Testis (tissue), 5 donors: Measurements from ENCODE around the gene TMEM229B. TPM values are rescaled to one million over a fixed set of nuclear protein-coding genes. Genes with fewer than 3 reads are reported as not detected.

ENCODE experiments used
- DNase-seq: peaks from one replicate; pipeline ENCODE4 v3.0.0-alpha.2; 2019
- H3K27ac ChIP-seq, 2 donors: fragments of 200-600 bp; sonication (generic); one replicate each; pipeline ENCODE4 v1.5.1; 2019
- H3K27me3 ChIP-seq: fragments of 200-600 bp; sonication (generic); one replicate; pipeline ENCODE4 v1.5.1; 2019
- H3K36me3 ChIP-seq: fragments of 200-600 bp; sonication (generic); one replicate; pipeline ENCODE4 v1.5.1; 2017; ENCODE audit warnings: low read depth; ENCODE audit errors: missing control alignments
- H3K4me1 ChIP-seq: fragments of 200-600 bp; sonication (generic); one replicate; pipeline ENCODE4 v1.5.1; 2019
- H3K4me3 ChIP-seq, 2 donors: fragments of 200-600 bp; sonication (generic); one replicate each; pipeline ENCODE4 v1.5.1; 2017 to 2019
- H3K9me3 ChIP-seq: fragments of 200-600 bp; sonication (generic); one replicate; pipeline ENCODE4 v1.5.1; 2017
- POLR2A ChIP-seq: fragments of 450-650 bp; IDR thresholded peaks from one replicate; pipeline ENCODE4 v1.6.1; 2017; ENCODE audit warnings: antibody characterized with exemption, mild to moderate bottlenecking, moderate library complexity
- WGBS, 2 donors: methylation state at CpG; one replicate each; pipeline ENCODE4 v1.1.5; 2018; 5-methylcytosine and 5-hydroxymethylcytosine counted together
- intact Hi-C: fragments of 100-400 bp; cut with DNase I; formaldehyde crosslinking; loops from one replicate; pipeline ENCODE4 v1.15.1; 2023; ENCODE audit warnings: low total_unique reads
- long read RNA-seq, 2 donors: transcript quantifications; one replicate each; lab custom pipeline, GENCODE V29; 2026
- polyA plus RNA-seq: library from polyadenylated mRNA; stranded (reverse); fragments of 350-450 nt; fragmentation: Illumina TruSeq; extraction: RNeasy Lipid Tissue Mini Kit (QIAGEN cat#74804); gene quantifications from one replicate; pipeline ENCODE4 v1.2.3, GENCODE V29; 2014; ENCODE audit warnings: low read depth, low replicate concordance; ENCODE audit not compliant: insufficient read depth
- total RNA-seq, 2 donors: library from RNA; depleted of rRNA; stranded (reverse); fragments of >200 nt; gene quantifications; one replicate each; pipeline ENCODE4 v1.2.3, GENCODE V29; 2016
- TF ChIP-seq, protein P1 (sequence below), 3 experiments: fragments of 450-650 bp in 2 of 3; fragments of 200-600 bp in 1 of 3; sonication (generic) in 1 of 3; IDR thresholded peaks; one replicate each; pipeline ENCODE4 v1.5.1; 2016 to 2019; ENCODE audit warnings: antibody characterized with exemption in 3 of 3, mild to moderate bottlenecking in 2 of 3, moderate library complexity in 1 of 3

The TMEM229B gene
- 10 to 100 TPM; 59.6 to 77.4 TPM for total RNA-seq
- polyA plus RNA-seq: 12.6 TPM
- long read RNA-seq, donor 1, full-length matches to known transcripts: 2 of 2 reads
- long read RNA-seq, donor 1, partial matches to known transcripts: 0 of 2 reads
- long read RNA-seq, donor 1, other reads (novel, unspliced or antisense): 0 of 2 reads
- long read RNA-seq, donor 2, full-length matches to known transcripts: 1 of 1 reads
- long read RNA-seq, donor 2, partial matches to known transcripts: 0 of 1 reads
- long read RNA-seq, donor 2, other reads (novel, unspliced or antisense): 0 of 1 reads

GRCh38 chr14:67487937-67488893 lies at the start of gene TMEM229B:
Gene TMEM229B, minus strand, starts transcription at chr14:67488721. Its CDS starts 14,798 bp downstream, at chr14:67473923.
- WGBS, 2 donors: 79 to 80% methylated on average over 12 to 13 of the region's 13 CpGs
- DNase-seq: no peak
- no peak for TF ChIP-seq POLR2A
- TF ChIP-seq, protein P1, sequence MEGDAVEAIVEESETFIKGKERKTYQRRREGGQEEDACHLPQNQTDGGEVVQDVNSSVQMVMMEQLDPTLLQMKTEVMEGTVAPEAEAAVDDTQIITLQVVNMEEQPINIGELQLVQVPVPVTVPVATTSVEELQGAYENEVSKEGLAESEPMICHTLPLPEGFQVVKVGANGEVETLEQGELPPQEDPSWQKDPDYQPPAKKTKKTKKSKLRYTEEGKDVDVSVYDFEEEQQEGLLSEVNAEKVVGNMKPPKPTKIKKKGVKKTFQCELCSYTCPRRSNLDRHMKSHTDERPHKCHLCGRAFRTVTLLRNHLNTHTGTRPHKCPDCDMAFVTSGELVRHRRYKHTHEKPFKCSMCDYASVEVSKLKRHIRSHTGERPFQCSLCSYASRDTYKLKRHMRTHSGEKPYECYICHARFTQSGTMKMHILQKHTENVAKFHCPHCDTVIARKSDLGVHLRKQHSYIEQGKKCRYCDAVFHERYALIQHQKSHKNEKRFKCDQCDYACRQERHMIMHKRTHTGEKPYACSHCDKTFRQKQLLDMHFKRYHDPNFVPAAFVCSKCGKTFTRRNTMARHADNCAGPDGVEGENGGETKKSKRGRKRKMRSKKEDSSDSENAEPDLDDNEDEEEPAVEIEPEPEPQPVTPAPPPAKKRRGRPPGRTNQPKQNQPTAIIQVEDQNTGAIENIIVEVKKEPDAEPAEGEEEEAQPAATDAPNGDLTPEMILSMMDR (IDR thresholded peaks at IDR 0.05): no peak

DNA sequence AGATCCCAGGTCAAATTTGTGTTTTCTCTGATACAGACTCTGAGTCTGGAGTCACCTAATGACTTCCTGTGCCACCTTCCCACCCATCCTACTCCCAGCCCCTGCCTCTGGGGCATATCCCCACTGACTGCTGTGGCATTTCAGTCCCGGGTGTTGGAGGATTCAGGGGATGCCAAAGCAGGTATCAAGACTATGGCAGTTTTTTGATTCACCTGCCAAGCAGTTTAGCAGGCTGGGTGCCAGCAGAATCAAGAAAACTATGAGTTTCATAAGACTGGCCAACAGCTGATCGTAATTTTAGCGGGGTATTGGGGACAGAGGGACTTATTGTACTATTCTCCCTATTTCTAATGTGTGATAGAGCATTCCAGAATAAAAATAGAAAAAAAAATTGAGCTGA lies 49.2 kb upstream of the TMEM229B start:
- H3K27ac ChIP-seq: no peak overlapping the region
- intact Hi-C loops: no loop called here
- H3K9me3 ChIP-seq: no peaks in the 10 kb centered on the region
- no peaks in the 10 kb centered on the region for H3K27me3 ChIP-seq
- 46 to 67% methylated on average over 3 of the region's 3 CpGs for WGBS, 2 donors
- H3K4me1 ChIP-seq: peaks cover 3% of the 10 kb centered on the region
- TF ChIP-seq, protein P1 (IDR thresholded peaks at IDR 0.05): no peak
- TF ChIP-seq POLR2A: no peak
- no peak for DNase-seq
- no peaks in the 10 kb centered on the region for H3K36me3 ChIP-seq
- no peak overlapping the region for H3K4me3 ChIP-seq

More at GRCh38 chr14:67487937-67488893, at the start of gene TMEM229B:
- intact Hi-C loops: no loop called here
- no peaks in the 10 kb centered on the region for H3K9me3 ChIP-seq
- H3K4me1 ChIP-seq: no peaks in the 10 kb centered on the region
- H3K36me3 ChIP-seq: no peaks in the 10 kb centered on the region
- no peaks in the 10 kb centered on the region for H3K27me3 ChIP-seq
- peak within 1 kb of the TSS in 1 of 2 donors; percentile 26 for H3K4me3 ChIP-seq
- H3K27ac ChIP-seq: peak within 1 kb of the TSS in 1 of 2 donors; percentile 30

GRCh38 chr14:67536087-67536486 lies 47.6 kb upstream of the TMEM229B start:
- TF ChIP-seq, protein P1 (IDR thresholded peaks at IDR 0.05): no peak
- TF ChIP-seq POLR2A: no peak
- intact Hi-C loops: no loop called here
- 78 to 83% methylated on average over 4 of the region's 4 CpGs for WGBS, 2 donors
- Histone ChIP-seq H3K27me3 (no peaks in the 10 kb centered on the region), H3K36me3 (no peaks in the 10 kb centered on the region), H3K4me1 (peaks cover 3% of the 10 kb centered on the region), H3K27ac (no peak overlapping the region), H3K4me3 (no peak overlapping the region), H3K9me3 (no peaks in the 10 kb centered on the region)
- DNase-seq: no peak

GRCh38 chr14:67533754-67534085 lies 45.2 kb upstream of the TMEM229B start:
- peaks cover 3% of the 10 kb centered on the region for H3K4me1 ChIP-seq
- no peaks in the 10 kb centered on the region for H3K9me3 ChIP-seq
- peak overlapping the region in 1 of 2 donors; percentile 71 for H3K27ac ChIP-seq
- H3K4me3 ChIP-seq: peak overlapping the region; percentile 58 to 66
- TF ChIP-seq, protein P1 (IDR thresholded peaks at IDR 0.05): no peak
- TF ChIP-seq POLR2A: no peak
- DNase-seq: no peak
- H3K36me3 ChIP-seq: no peaks in the 10 kb centered on the region
- H3K27me3 ChIP-seq: no peaks in the 10 kb centered on the region
- WGBS, 2 donors: 22 to 23% methylated on average over 6 of the region's 6 CpGs
- intact Hi-C loops: no loop called here
